T47D (cell line): ENCODE results near the gene DCC.

ENCODE experiments used
- DNase-seq, 2 experiments: peaks; one replicate each; pipeline versions ENCODE4 v3.0.0 to v3.0.0-alpha.2; 2011 to 2012; ENCODE audit warnings: low read depth in 1 of 2, low spot score in 1 of 2
- JUND ChIP-seq: IDR thresholded peaks from 2 replicates; pipeline ENCODE4 v1.6.1; 2012; ENCODE audit warnings: low read depth
- in situ Hi-C: cut with HindIII; loops from 2 replicates; pipeline ENCODE4 v1.10.0; 2016; ENCODE audit warnings: low sequenced_read_pairs, low pct_unique_long_range_greater_than_20kb

The DCC gene

GRCh38 chr18:52553441-52553840, 213.4 kb downstream of the DCC start:
- no peak for TF ChIP-seq JUND
- in situ Hi-C loops, result no loop called here
- no peak for DNase-seq

- TF ChIP-seq JUND, result no peak
- DNase-seq, result no peak
- in situ Hi-C loops, result no loop called here
Measured at GRCh38 chr18:52554180-52554579, 214.2 kb downstream of the DCC start.

GRCh38 chr18:52567360-52567759, 227.4 kb downstream of the DCC start:
- DNase-seq, result no peak
- in situ Hi-C loops, result no loop called here
- TF ChIP-seq JUND, result no peak

- in situ Hi-C loops, result no loop called here
- no peak for TF ChIP-seq JUND
- DNase-seq, result no peak
Measured at GRCh38 chr18:52569492-52569891, 229.5 kb downstream of the DCC start.

- DNase-seq, result no peak
- in situ Hi-C loops, result no loop called here
- TF ChIP-seq JUND, result no peak
Measured at GRCh38 chr18:52570975-52571374, 231.0 kb downstream of the DCC start.

- in situ Hi-C loops, result no loop called here
- no peak for DNase-seq
- TF ChIP-seq JUND, result no peak
Measured at GRCh38 chr18:52572036-52573000, 232.3 kb downstream of the DCC start.

DNA sequence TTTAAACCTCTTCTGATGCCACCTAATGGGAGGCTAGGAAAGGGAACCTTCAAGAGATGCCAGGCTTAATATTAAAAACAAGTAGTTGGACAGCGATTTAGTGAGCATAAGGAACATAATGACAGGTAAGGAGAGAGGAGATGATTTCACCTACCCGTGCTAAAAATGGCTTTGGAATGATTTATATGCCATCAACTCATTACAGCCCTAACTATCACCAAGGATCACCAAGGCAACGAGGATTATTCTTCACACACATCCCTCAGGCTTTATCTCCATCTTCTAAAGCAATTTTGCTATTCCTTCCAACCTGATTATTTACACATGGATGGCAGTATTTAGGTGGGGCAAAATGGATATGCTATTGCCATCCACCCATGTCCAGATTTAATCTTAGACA, 237.8 kb downstream of the DCC start:
- in situ Hi-C loops, result no loop called here
- TF ChIP-seq JUND, result no peak

GRCh38 chr18:52582061-52582460, 242.1 kb downstream of the DCC start:
- in situ Hi-C loops, result no loop called here
- no peak for TF ChIP-seq JUND
- DNase-seq, result no peak

More for the DNA sequence above, 237.8 kb downstream of the DCC start:
- DNase-seq, result no peak

DNA sequence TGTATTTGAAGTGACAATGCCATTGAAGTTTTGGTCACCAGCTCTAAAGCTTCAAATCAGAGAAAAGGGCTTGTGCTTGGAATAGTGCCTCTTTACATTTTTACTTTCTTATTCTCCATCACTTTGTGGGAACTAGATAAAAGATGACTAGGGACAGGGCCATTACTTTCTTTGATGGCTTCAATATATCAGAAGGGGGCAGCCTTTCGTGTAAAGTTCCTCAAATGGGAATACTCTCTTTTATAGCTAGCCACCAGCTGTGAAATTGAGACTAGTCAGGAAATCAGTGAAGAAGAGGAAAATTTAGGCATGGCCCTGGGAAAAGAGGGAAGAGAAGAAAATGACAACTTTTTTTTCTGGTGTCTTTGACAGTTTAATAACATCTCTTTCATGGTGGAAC, 242.5 kb downstream of the DCC start:
- in situ Hi-C loops, result no loop called here
- no peak for DNase-seq
- no peak for TF ChIP-seq JUND

DNA sequence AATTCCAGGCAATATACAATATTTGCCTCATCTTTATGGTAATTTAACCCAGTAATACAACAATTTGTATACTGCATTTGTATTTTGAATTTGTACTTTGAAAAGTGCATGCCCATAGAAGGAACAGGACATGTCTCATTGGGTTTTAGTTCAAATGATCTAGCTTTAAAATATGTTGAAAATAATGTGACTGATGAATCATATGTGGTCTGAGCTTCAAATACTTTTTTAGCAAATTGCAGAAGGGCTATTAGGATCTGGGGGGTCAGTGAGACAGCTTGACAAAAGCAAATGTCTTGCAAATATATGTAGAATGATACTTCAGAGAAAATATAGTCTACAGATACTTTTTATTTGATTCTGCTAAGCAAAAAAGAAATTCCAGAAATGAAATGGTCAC, 248.9 kb downstream of the DCC start:
- TF ChIP-seq JUND, result no peak
- no peak for DNase-seq
- in situ Hi-C loops, result no loop called here

GRCh38 chr18:52596748-52597435, 256.9 kb downstream of the DCC start:
- in situ Hi-C loops, result no loop called here

GRCh38 chr18:52598921-52599320, 258.9 kb downstream of the DCC start:
- in situ Hi-C loops, result no loop called here
- TF ChIP-seq JUND, result no peak
- no peak for DNase-seq

More at GRCh38 chr18:52596748-52597435, 256.9 kb downstream of the DCC start:
- DNase-seq, result no peak
- TF ChIP-seq JUND, result no peak

DNA sequence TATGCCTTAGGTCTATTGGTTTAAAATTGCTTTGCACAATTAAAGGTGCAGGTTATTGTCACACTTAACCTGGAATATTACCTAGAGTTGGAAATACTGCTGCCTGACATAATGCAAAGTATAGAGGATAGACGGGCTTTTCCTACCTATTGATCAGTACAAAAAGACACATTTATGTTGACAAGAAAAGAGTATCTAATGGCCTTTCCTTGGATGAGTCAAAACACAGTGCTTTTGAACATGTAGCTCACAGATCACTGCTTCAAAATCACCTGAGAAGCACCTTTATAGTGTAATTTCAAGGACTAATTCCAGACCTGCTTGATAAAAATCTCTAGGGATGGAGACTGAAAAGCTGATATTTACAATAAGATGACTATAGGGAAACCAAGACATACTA, 262.8 kb downstream of the DCC start:
- no peak for TF ChIP-seq JUND
- no peak for DNase-seq
- in situ Hi-C loops, result no loop called here
